Mucosa of descending colon (tissue), 3 donors: ENCODE results near the gene CPVL. TPM values are rescaled to one million over a fixed set of nuclear protein-coding genes. Genes with fewer than 3 reads are reported as not detected.

Experiments used
- ATAC-seq: fragments of 200-7000 bp; cut with Tn5 transposase; one replicate; pipeline ENCODE4 v1.9.1; 2020; ENCODE audit warnings: mild to moderate bottlenecking, moderate library complexity
- DNase-seq, 3 donors: peaks; one replicate each; pipeline ENCODE4 v3.0.0-alpha.2; 2020
- H3K36me3 ChIP-seq: fragments of 200-600 bp; one replicate; pipeline ENCODE4 v1.8.0; 2021; ENCODE audit warnings: low read depth, mild to moderate bottlenecking
- H3K4me1 ChIP-seq: fragments of 200-600 bp; one replicate; pipeline ENCODE4 v1.8.0; 2021; ENCODE audit warnings: low read depth, mild to moderate bottlenecking
- H3K4me3 ChIP-seq: fragments of 200-600 bp; one replicate; pipeline ENCODE4 v1.8.0; 2021; ENCODE audit warnings: mild to moderate bottlenecking
- H3K9me3 ChIP-seq: fragments of 200-600 bp; one replicate; pipeline ENCODE4 v1.8.0; 2021; ENCODE audit warnings: mild to moderate bottlenecking
- intact Hi-C, 2 donors: fragments of 100-400 bp; cut with DNase I in 1 of 2; cut with micrococcal nuclease in 1 of 2; formaldehyde crosslinking; loops; one replicate each; pipeline versions ENCODE4 v1.11.0 to v1.11.1; 2022; cut with DNase I, micrococcal nuclease
- total RNA-seq, 3 donors: library from RNA; stranded (reverse); fragmentation: NEBNext Ultra II Directional in 2 of 3; extraction: Animal tissue kit (Norgen Biotek cat#: 25700) in 2 of 3; gene quantifications; one replicate each; pipeline versions ENCODE4 v1.2.1 to v1.2.4, GENCODE V29; 2021 to 2023
- TF ChIP-seq, protein P1 (sequence below): fragments of 200-600 bp; IDR thresholded peaks from one replicate; pipeline ENCODE4 v1.8.0; 2022; ENCODE audit warnings: antibody characterized with exemption, mild to moderate bottlenecking
- donor health status: DM: no; HTN: no; CAD: no; lungs with moderate emphysema.
- donor health status: DM: no; HTN: no; CAD: no.
- donor health status: DM: no; HTN: yes; CAD: no.

CPVL gene
- total RNA-seq, 3 donors from 2014 or later, result 8.1 to 20.0 (median 10.5) TPM

DNA sequence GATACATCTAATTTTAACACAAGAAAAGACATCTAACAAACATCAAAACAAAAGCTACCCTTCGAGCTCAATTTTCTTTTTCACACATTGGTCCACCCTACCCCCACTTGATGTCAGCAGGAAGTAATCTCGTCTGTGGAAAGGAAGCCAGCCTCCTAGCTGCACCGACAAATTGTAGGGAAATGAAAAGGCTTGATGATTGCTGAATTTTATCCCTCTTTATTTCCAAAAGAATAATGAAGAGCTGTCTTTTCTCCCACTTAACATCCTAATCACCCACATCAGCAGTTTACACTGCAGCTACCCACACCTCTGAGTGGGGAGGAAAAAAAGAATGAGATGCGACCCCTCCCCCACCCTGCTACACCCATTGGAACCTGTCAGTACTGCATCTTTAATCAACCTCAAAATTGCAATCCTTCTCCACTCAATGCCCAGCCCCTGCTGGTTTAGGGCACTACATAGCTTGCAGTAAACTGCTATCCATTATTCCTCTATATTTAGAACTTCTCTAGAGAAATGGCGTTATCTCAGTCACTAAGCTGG, 10.6 kb upstream of the CPVL start:
- no peak overlapping the region for H3K4me3 ChIP-seq
- TF ChIP-seq, protein P1, sequence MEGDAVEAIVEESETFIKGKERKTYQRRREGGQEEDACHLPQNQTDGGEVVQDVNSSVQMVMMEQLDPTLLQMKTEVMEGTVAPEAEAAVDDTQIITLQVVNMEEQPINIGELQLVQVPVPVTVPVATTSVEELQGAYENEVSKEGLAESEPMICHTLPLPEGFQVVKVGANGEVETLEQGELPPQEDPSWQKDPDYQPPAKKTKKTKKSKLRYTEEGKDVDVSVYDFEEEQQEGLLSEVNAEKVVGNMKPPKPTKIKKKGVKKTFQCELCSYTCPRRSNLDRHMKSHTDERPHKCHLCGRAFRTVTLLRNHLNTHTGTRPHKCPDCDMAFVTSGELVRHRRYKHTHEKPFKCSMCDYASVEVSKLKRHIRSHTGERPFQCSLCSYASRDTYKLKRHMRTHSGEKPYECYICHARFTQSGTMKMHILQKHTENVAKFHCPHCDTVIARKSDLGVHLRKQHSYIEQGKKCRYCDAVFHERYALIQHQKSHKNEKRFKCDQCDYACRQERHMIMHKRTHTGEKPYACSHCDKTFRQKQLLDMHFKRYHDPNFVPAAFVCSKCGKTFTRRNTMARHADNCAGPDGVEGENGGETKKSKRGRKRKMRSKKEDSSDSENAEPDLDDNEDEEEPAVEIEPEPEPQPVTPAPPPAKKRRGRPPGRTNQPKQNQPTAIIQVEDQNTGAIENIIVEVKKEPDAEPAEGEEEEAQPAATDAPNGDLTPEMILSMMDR, result no peak
- DNase-seq (no peak), ATAC-seq (no peak)
- H3K9me3 ChIP-seq, result no peaks in the 10 kb centered on the region
- H3K36me3 ChIP-seq, result no peaks in the 10 kb centered on the region
- no peaks in the 10 kb centered on the region for H3K4me1 ChIP-seq
- intact Hi-C loops, result no loop called here

DNA sequence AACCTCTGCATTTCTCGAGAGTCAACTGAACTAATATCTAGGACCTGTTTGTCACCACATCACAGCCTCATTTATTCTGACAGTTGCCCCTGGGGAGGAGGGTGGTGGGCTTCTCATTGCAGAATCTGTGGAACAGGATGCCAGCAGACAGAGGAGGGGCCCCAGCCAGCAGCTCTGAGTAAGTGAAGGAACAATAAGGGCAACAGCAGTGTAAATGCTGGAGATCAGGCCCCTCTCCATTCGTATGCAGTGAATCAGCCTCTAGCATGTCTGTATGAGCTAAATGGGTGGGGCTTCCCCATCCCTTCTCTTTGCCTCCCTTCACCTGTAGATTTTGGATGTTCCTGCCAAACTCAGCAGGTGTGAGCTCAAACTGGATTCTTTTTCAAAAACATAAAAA, 7.7 kb upstream of the CPVL start:
- no peak for DNase-seq
- TF ChIP-seq, protein P1, result no peak
- intact Hi-C loops, result no loop called here
- no peaks in the 10 kb centered on the region for H3K9me3 ChIP-seq
- H3K4me1 ChIP-seq, result no peaks in the 10 kb centered on the region
- H3K4me3 ChIP-seq, result no peak overlapping the region
- no peak for ATAC-seq
- no peaks in the 10 kb centered on the region for H3K36me3 ChIP-seq

DNA sequence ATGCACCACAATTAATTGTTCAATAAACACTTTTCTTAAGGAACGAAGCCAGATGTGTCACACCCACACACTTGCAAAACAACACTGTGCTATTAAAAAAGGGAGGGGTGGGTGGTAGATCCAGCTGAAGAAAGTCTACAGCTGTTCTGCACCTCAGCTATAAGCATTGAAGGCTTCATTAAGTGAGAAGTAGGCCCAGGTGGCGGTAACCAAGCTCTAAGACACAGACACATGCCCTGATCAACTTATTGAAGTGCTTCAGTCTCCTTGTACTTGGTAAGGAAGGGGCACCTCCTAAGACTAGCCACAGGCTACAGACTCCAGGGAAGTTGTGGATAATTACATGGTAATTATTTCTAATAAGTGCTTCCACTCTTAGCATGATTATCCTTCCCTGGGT, 4.5 kb upstream of the CPVL start:
- TF ChIP-seq, protein P1, result no peak
- intact Hi-C loops, result no loop called here
- H3K9me3 ChIP-seq, result no peaks in the 10 kb centered on the region
- H3K4me3 ChIP-seq, result no peak overlapping the region
- H3K36me3 ChIP-seq, result no peaks in the 10 kb centered on the region
- no peak for ATAC-seq
- peaks cover 13% of the 10 kb centered on the region for H3K4me1 ChIP-seq
- no peak for DNase-seq

DNA sequence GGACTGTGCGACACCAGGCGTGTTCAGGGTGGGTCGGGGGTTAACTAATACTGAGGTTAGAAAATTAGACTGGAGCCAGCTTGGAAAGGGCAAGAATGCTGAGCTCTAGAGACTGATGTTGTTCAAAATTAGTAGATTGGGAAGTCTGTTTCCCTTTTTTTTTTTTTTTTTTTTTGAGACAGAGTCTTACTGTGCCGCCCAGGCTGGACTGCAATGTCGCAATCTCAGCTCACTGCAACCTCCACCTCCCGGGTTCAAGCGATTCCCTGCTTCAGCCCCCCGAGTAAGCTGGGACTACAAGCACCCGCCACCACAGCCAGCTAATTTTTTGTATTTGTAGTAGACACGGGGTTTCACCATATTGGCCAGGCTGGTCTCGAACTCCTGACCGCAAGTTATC, 2.7 kb upstream of the CPVL start:
- DNase-seq (no peak), ATAC-seq (no peak)
- intact Hi-C loops, result no loop called here
- Histone ChIP-seq H3K36me3 (no peaks in the 10 kb centered on the region), H3K4me3 (no peak overlapping the region), H3K9me3 (no peaks in the 10 kb centered on the region), H3K4me1 (peaks cover 14% of the 10 kb centered on the region)
- TF ChIP-seq, protein P1, result no peak

DNA sequence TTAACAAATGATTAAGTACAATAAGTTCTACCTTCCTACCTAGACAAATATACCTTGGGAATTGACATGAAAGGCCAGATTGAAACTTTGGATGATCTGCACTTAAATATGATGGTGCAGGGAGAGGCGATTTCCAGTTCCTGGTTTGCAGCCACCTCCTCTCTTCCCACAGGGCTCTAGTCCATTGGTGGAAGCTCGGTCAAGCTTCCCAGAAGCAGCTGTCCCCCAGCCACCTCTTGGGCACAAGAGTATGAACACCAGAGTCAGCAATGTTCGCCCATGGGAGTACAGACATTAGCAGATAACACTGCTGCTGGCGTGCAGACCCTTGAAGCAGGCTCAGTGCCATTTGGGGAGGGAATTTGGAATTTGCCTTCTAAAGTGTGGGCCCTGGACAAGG, 1.5 kb upstream of the CPVL start:
- DNase-seq (no peak), ATAC-seq (no peak)
- intact Hi-C loops, result no loop called here
- Histone ChIP-seq H3K9me3 (no peaks in the 10 kb centered on the region), H3K4me1 (peaks cover 14% of the 10 kb centered on the region), H3K36me3 (no peaks in the 10 kb centered on the region), H3K4me3 (no peak overlapping the region)
- TF ChIP-seq, protein P1, result no peak
